C4-2B (cell line): ENCODE data around the gene HAND1.

Experiments
- H3K27ac ChIP-seq: fragments of 450-650 bp; 2 replicates; pipeline ENCODE4 v1.5.1; 2017
- CTCF ChIP-seq: fragments of 450-650 bp; conservative IDR thresholded peaks from 2 replicates; pipeline ENCODE4 v1.5.1; 2017; ENCODE audit warnings: mild to moderate bottlenecking
- ZFX ChIP-seq: fragments of 450-650 bp; IDR thresholded peaks from 2 replicates; pipeline ENCODE4 v1.6.1; 2017

The HAND1 gene

GRCh38 chr5:154493274-154493673 lies 15.2 kb upstream of the HAND1 start:
- TF ChIP-seq ZFX (no peak), CTCF (no peak)
- no peak overlapping the region for H3K27ac ChIP-seq

GRCh38 chr5:154491941-154492340 lies 13.9 kb upstream of the HAND1 start:
- TF ChIP-seq ZFX, result no peak
- no peak for TF ChIP-seq CTCF
- no peak overlapping the region for H3K27ac ChIP-seq

GRCh38 chr5:154487541-154487940 lies 9.5 kb upstream of the HAND1 start:
- no peak overlapping the region for H3K27ac ChIP-seq
- TF ChIP-seq ZFX (no peak), CTCF (no peak)

- H3K27ac ChIP-seq, result no peak overlapping the region
- TF ChIP-seq ZFX, result no peak
- TF ChIP-seq CTCF, result no peak
Measured at GRCh38 chr5:154486427-154486866, 8.4 kb upstream of the HAND1 start.

- H3K27ac ChIP-seq, result no peak overlapping the region
- TF ChIP-seq CTCF (no peak), ZFX (no peak)
Measured at GRCh38 chr5:154485850-154486426, 7.9 kb upstream of the HAND1 start.

GRCh38 chr5:154485096-154485491 lies 7.1 kb upstream of the HAND1 start:
- TF ChIP-seq ZFX (no peak), CTCF (no peak)
- H3K27ac ChIP-seq, result no peak overlapping the region

GRCh38 chr5:154484393-154485095 lies 6.5 kb upstream of the HAND1 start:
- no peak overlapping the region for H3K27ac ChIP-seq
- no peak for TF ChIP-seq CTCF
- no peak for TF ChIP-seq ZFX
